ENCODE data around the gene PTCRA.

DNA sequence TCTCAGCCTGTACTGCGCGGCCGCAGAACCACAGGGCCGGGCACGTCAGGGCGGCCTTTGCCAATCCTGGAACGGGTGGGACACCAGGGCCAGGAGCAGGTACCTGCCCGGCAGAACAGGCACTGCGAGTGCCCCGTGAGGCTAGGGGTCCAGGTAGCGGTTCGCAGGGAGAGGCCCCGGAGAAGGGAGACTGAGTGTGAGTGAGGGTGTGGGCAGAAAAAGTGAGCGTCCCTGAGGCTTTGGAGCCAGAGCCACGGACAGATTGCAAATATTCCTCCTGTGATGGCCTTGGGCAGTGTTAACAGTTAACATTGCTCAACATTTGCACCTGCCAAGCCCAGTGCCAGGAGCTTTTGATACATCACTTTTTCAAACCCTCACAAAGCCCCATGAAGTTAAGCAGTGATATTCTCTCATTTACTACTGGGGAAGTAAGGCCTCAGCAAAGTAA lies 45.2 kb downstream of the PTCRA start:
- TF ChIP-seq CTCF (conservative IDR thresholded peaks at IDR 0.05; ENCODE audit: low read depth in 2 of 2) (no peak), POLR2AphosphoS5 (IDR thresholded peaks at IDR 0.05; ENCODE audit: low read depth) (no peak), EZH2 (IDR thresholded peaks at IDR 0.05; ENCODE audit: low read depth, unreplicated experiment) (no peak), EZH2phosphoT487 (IDR thresholded peaks at IDR 0.05; ENCODE audit: unreplicated experiment) (no peak), ZNF331 (CRISPR knock-in tag; IDR thresholded peaks at IDR 0.05; ENCODE audit: low read depth) (no peak)
